Esophagus (tissue), 2 donors: Measurements from ENCODE around the gene RIT1. TPM values are rescaled to one million over a fixed set of nuclear protein-coding genes. Genes with fewer than 3 reads are reported as not detected.
A peak's percentile ranks its signal among the peaks of the same experiment; 100 is the strongest.
"Not testable (repeated sequence)": the region's sequence is repeated elsewhere in the genome, so short reads cannot be mapped to it uniquely, and the experiment has no call there.

ENCODE experiments used
- H3K27ac ChIP-seq, 2 donors: one replicate each; pipeline ENCODE4 v1.5.1; 2013; ENCODE audit warnings: low read depth in 2 of 2, mild to moderate bottlenecking in 2 of 2, inconsistent platforms in 1 of 2, low read length in 1 of 2, moderate library complexity in 1 of 2
- H3K27me3 ChIP-seq, 2 donors: one replicate each; pipeline ENCODE4 v1.6.1; 2013; ENCODE audit warnings: low read length in 2 of 2, control low read depth in 1 of 2, mild to moderate bottlenecking in 1 of 2; ENCODE audit not compliant: insufficient read depth in 2 of 2, control insufficient read depth in 1 of 2
- H3K36me3 ChIP-seq, 2 donors: one replicate each; pipeline ENCODE4 v1.6.1; 2013; ENCODE audit warnings: low read length in 1 of 2; ENCODE audit not compliant: control insufficient read depth in 2 of 2, insufficient read depth in 2 of 2
- H3K4me1 ChIP-seq, 2 donors: one replicate each; pipeline ENCODE4 v1.6.1; 2013; ENCODE audit warnings: low read length in 1 of 2; ENCODE audit not compliant: control insufficient read depth in 2 of 2, insufficient read depth in 2 of 2
- H3K4me3 ChIP-seq, 2 donors: one replicate each; pipeline ENCODE4 v1.5.1; 2013; ENCODE audit warnings: low read length in 2 of 2, mild to moderate bottlenecking in 2 of 2, low read depth in 1 of 2, moderate library complexity in 1 of 2
- H3K9me3 ChIP-seq, 2 donors: one replicate each; pipeline ENCODE4 v1.6.1; 2013; ENCODE audit warnings: mild to moderate bottlenecking in 2 of 2, low read depth in 1 of 2, low read length in 1 of 2, moderate library complexity in 1 of 2; ENCODE audit not compliant: control insufficient read depth in 2 of 2, insufficient read depth in 1 of 2
- WGBS, 2 donors: extraction: QIAGEN DNeasy Blood & Tissue Kit; methylation state at CpG; one replicate each; pipeline ENCODE4 v1.1.7; 2013; 5-methylcytosine and 5-hydroxymethylcytosine counted together
- polyA plus RNA-seq, 2 donors: library from polyadenylated mRNA; stranded (reverse); fragments of 200-250 nt; gene quantifications; one replicate each; pipeline ENCODE4 v1.2.3, GENCODE V29; 2013
- donor health status: healthy with polysubstance abuse.
- donor health status: Bipolar disorder and iron deficiency.

RIT1 gene
- polyA plus RNA-seq, 2 donors = 23.4 to 29.7 TPM

DNA sequence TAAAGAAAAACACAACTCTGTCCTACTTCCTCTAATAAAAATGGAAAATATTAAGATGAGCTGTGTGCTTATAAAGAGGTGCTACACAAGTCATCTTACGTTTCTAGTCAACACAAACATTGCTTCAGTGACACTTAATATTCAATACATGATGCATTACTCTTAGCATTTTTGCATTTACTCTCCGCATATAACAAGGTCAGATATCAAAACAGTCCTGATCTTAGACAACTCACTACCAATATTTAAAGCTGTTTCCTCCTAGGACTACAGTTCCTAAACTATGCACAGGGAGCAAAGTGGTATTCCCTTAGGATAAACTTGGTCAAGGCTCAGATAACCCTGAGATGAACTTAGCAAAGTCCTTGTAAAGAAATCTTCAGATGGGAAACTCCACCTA is 12.3 kb downstream of the RIT1 start:
- H3K4me3 ChIP-seq = no peak overlapping the region
- 76 to 82% methylated on average over 2 of the region's 2 CpGs for WGBS, 2 donors
- no peaks in the 10 kb centered on the region for H3K4me1 ChIP-seq
- peaks cover 16 to 18% of the 10 kb centered on the region in 2 donors for H3K36me3 ChIP-seq
- H3K27ac ChIP-seq = no peak overlapping the region
- H3K27me3 ChIP-seq = no peaks in the 10 kb centered on the region
- H3K9me3 ChIP-seq = no peaks in the 10 kb centered on the region

DNA sequence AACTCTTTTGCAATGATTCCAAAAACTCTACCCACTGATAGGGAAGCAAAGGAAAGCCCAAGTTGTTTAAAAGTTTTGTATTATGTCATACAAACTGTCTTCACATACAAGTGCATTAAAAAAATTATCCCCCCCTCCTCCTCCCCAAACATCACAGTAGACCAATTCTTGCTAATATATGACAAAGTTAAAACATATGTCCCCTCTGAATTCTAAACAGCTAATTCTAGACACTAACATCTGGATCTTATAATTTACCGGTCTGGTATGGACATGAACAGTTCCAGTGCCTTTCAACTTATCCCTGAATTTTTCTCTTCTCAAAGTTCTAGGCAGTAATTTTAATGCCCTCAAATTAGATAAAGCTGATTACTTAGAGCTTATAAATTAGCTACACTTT is 13.4 kb downstream of the RIT1 start:
- H3K27ac ChIP-seq = no peak overlapping the region
- 84 to 91% methylated on average over 1 of the region's 1 CpG for WGBS, 2 donors
- H3K9me3 ChIP-seq = no peaks in the 10 kb centered on the region
- H3K36me3 ChIP-seq = peaks cover 14% of the 10 kb centered on the region in 2 donors
- H3K27me3 ChIP-seq = no peaks in the 10 kb centered on the region
- no peaks in the 10 kb centered on the region for H3K4me1 ChIP-seq
- no peak overlapping the region for H3K4me3 ChIP-seq

DNA sequence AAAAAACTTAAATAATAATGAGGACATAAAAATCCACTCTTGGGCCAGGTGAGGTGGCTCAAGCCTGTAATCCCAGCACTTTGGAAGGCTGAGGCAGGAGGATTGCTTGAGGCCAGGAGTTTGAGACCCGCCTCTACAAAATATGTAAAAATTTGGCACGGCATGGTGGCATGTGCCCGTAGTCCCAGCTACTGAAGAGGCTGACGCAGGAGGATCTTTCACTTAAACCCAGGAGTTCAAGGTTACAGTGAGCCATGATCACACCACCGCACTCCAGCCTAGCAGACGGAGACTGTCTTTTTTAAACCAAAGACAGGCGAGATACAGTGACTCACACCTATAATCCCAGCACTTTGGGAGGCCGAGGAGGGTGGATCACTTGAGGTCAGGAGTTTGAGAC is 14.7 kb downstream of the RIT1 start:
- WGBS, 2 donors = 90 to 91% methylated on average over 8 of the region's 8 CpGs
- not testable (repeated sequence) for H3K4me1 ChIP-seq, H3K27ac ChIP-seq, H3K9me3 ChIP-seq, H3K4me3 ChIP-seq, H3K27me3 ChIP-seq
- peaks cover 11 to 12% of the 10 kb centered on the region in 2 donors for H3K36me3 ChIP-seq

DNA sequence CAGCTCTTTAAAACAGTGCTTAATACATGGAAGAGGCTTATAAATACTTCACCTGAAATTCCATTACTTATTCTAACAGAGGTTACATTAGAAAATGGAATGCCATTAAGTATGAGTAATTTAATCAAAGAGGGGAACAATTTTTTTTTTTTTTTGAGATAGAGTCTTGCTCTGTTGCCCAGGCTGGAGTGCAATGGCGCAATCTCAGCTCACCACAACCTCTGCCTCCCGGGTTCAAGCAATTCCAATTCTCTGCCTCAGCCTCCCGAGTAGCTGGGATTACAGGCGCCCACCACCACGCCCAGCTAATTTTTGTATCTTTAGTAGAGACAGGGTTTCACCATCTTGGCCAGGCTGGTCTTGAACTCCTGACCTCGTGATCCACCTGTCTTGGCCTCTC is 15.5 kb downstream of the RIT1 start:
- WGBS, 2 donors = 95 to 98% methylated on average over 6 of the region's 6 CpGs

DNA sequence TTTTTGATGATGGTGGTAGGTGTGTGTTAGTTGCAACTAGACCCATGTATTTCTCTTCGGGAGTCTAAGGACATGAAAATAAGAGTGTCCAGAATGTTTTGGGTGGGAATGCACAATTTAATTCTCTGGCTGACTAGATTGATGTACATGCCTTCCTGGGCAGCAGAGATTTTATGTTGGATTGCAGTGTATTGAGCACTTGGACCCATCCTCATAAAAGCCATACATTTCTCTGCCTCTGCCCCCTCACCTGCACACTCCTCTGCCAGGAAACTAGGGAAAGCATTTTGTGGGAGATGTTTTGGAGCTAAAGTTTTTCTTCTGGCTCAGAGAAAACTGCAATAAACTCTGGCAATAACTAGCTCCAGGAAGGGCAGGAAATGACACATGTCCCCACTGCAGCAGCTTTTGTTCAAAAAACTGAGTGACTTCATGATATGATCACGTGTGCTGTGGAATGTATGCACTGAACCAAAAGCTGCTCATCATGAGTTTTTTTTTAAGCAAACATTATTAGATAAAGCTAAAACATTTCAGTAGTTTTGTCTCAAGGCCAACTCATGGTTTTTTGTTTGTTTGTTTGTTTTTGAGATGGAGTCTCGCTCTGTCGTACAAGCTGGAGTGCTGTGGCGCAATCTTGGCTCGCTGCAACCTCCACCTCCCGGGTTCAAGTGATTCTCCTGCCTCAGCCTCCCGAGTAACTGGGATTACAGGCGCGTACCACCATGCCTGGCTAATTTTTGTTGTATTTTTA is 17.6 kb downstream of the RIT1 start:
- Histone ChIP-seq H3K4me1 (no peaks in the 10 kb centered on the region), H3K9me3 (no peaks in the 10 kb centered on the region), H3K4me3 (no peak overlapping the region), H3K36me3 (peaks cover 3 to 7% of the 10 kb centered on the region in 2 donors), H3K27me3 (no peaks in the 10 kb centered on the region), H3K27ac (peak overlapping the region; percentile 38 to 42)
- WGBS, 2 donors = 69 to 71% methylated on average over 10 of the region's 10 CpGs

More for the DNA sequence above, 15.5 kb downstream of the RIT1 start:
- not testable (repeated sequence) for H3K4me3 ChIP-seq, H3K9me3 ChIP-seq, H3K27me3 ChIP-seq, H3K27ac ChIP-seq, H3K4me1 ChIP-seq
- peaks cover 11 to 12% of the 10 kb centered on the region in 2 donors for H3K36me3 ChIP-seq

DNA sequence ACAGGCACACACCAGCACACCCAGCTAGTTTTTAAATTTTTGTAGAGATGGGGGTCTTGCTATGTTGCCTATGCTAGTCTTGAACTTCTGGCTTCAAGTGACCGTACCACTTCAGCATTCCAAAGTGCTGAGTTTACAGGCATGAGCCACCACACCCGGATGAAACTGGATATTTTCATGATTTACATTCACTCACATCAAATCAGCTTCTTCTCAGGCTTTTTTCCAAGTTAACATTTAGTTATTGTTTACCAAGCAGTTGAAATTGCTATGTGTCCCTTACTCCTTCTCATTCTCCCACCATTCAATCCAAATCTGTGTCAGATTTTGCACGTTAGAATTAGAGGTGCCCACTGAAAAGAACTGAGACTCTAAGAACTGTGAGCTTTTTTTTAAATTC is 18.4 kb downstream of the RIT1 start:
- Histone ChIP-seq H3K4me1 (no peaks in the 10 kb centered on the region), H3K4me3 (no peak overlapping the region), H3K9me3 (no peaks in the 10 kb centered on the region), H3K27ac (peak overlapping the region; percentile 37 to 42), H3K36me3 (peaks cover 3 to 7% of the 10 kb centered on the region in 2 donors), H3K27me3 (no peaks in the 10 kb centered on the region)
- WGBS, 2 donors = 15 to 26% methylated on average over 3 of the region's 3 CpGs

DNA sequence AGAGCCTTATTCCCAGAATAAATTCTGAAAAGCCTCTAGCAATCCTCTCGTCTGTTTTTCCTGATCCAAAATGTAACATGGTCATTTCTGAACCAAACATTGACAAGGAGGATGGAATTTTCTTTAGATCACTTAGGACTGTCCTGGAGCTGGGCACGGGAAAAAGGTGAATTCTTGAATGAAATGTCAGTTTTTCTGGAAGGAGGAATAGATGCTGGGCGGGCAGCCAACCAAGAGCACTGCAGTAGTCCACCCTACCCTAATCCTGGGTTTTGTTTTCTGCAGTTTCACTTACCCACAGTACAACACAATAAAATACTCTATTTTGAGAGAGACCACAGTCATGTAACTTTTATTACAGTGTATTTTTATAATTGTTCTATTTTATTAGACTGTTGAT is 20.9 kb downstream of the RIT1 start:
- WGBS, 2 donors = 51 to 61% methylated on average over 3 of the region's 3 CpGs

DNA sequence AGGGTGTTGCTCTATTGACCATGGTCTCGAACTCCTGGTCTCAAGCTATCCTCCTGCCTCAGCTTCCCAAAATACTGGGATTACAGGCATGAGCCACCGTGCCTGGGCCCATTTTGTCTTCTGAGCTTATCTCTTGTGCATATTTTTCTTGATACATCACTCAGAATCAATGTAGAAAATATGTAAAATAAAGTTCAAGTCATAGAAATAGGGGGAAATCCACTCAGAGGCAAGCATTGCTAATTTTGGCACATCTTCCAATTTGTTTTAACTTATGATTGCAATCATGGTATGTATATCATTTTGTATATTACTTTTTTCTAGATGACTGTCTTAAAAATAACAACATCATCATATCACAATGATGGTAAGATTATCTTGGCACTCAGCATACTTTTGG is 21.6 kb downstream of the RIT1 start:
- no peaks in the 10 kb centered on the region for H3K36me3 ChIP-seq
- H3K4me1 ChIP-seq = no peaks in the 10 kb centered on the region
- H3K4me3 ChIP-seq = no peak overlapping the region
- no peaks in the 10 kb centered on the region for H3K9me3 ChIP-seq
- H3K27ac ChIP-seq = no peak overlapping the region
- no peaks in the 10 kb centered on the region for H3K27me3 ChIP-seq
- WGBS, 2 donors = 70 to 74% methylated on average over 2 of the region's 2 CpGs

More for the DNA sequence above, 20.9 kb downstream of the RIT1 start:
- Histone ChIP-seq H3K36me3 (no peaks in the 10 kb centered on the region), H3K4me1 (no peaks in the 10 kb centered on the region), H3K27me3 (no peaks in the 10 kb centered on the region), H3K4me3 (no peak overlapping the region), H3K27ac (no peak overlapping the region), H3K9me3 (no peaks in the 10 kb centered on the region)

DNA sequence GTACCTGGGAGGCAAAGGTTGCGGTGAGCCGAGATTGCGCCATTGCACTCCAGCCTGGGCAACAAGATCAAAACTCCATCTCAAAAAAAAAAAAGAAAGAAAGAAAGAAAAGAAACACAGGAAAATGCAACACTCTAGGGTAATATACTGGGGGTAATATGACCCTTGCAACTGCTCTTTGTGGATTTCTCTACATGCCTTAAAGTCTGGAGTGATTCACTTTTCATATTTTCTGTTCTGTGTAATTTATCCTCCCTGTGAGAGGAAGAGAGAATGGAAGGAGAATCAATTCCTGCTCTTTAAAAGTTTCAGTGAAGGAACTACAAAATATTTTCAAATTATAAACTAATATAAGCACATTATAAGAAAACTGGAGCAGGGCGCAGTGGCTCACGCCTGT is 22.7 kb downstream of the RIT1 start:
- Histone ChIP-seq H3K4me1 (no peaks in the 10 kb centered on the region), H3K36me3 (no peaks in the 10 kb centered on the region), H3K4me3 (no peak overlapping the region), H3K9me3 (no peaks in the 10 kb centered on the region), H3K27me3 (no peaks in the 10 kb centered on the region), H3K27ac (no peak overlapping the region)
- 89 to 96% methylated on average over 5 of the region's 5 CpGs for WGBS, 2 donors

DNA sequence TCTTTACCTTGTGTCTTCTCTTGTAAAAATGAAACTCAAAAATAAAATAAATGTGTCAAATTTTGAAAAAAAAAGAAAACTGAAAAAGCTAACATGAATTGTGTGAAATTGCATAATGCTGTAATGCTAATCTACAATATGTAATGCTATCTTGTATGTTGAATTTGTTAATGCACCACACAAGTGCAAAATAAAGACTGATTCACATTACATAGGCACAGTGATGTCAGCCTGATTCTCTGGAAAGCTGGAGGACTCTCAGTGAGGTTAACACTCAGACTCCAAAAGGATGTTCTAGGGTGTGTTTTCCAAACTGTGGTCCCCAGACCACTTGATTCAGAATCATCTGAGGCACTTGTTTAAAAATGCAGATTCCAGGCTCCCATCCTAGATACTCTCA is 26.2 kb downstream of the RIT1 start:
- H3K4me1 ChIP-seq = no peaks in the 10 kb centered on the region
- H3K4me3 ChIP-seq = no peak overlapping the region
- H3K27me3 ChIP-seq = no peaks in the 10 kb centered on the region
- no peak overlapping the region for H3K27ac ChIP-seq
- no peaks in the 10 kb centered on the region for H3K36me3 ChIP-seq
- H3K9me3 ChIP-seq = no peaks in the 10 kb centered on the region
